ENCODE measurements around the gene AFF3. TPM values are rescaled to one million over a fixed set of nuclear protein-coding genes. Genes with fewer than 3 reads are reported as not detected.

The AFF3 gene
- total RNA-seq, 3 donors from 2014 or later (not counting 1 experiment from before 2014, with no cell fraction given) = 4.6 to 9.6 (median 5.6) TPM

- no peak for ATAC-seq
- no peak for DNase-seq
- H3K36me3 Mint-ChIP-seq = no peaks in the 10 kb centered on the region
- H3K4me1 ChIP-seq (ENCODE audit: control insufficient read depth, insufficient read depth, low read length) = no peaks in the 10 kb centered on the region
- no peaks in the 10 kb centered on the region for H3K27me3 ChIP-seq (ENCODE audit: control insufficient read depth, insufficient read depth, low read length)
- no peaks in the 10 kb centered on the region for H3K36me3 ChIP-seq (ENCODE audit: control insufficient read depth, insufficient read depth, low read length)
- no peak overlapping the region for H3K27ac Mint-ChIP-seq
- no peak overlapping the region for H3K4me3 Mint-ChIP-seq
- 91% methylated on average over 10 of the region's 11 CpGs for WGBS (ENCODE audit: insufficient coverage)
- no peak for TF ChIP-seq CTCF (IDR thresholded peaks at IDR 0.05)
- H3K4me3 ChIP-seq (ENCODE audit: low read length) = no peak overlapping the region
- no peaks in the 10 kb centered on the region for H3K4me1 Mint-ChIP-seq
- no peak overlapping the region for H3K27ac ChIP-seq (ENCODE audit: low read length)
- intact Hi-C loops (cut with micrococcal nuclease) = no loop called here
- no peaks in the 10 kb centered on the region for H3K27me3 Mint-ChIP-seq (ENCODE audit: low read depth in 2 of 2)
- no peaks in the 10 kb centered on the region for H3K9me3 ChIP-seq (ENCODE audit: control insufficient read depth, insufficient read depth, low read length)
- no peaks in the 10 kb centered on the region for H3K9me3 Mint-ChIP-seq
Observed at GRCh38 chr2:99609851-99610381, 532.5 kb downstream of the AFF3 start.

GRCh38 chr2:99608861-99609260 is 533.5 kb downstream of the AFF3 start:
- Mint-ChIP-seq H3K4me1 (no peaks in the 10 kb centered on the region), H3K27ac (no peak overlapping the region), H3K27me3 (ENCODE audit: low read depth in 2 of 2) (no peaks in the 10 kb centered on the region), H3K36me3 (no peaks in the 10 kb centered on the region), H3K9me3 (no peaks in the 10 kb centered on the region), H3K4me3 (no peak overlapping the region)
- intact Hi-C loops (cut with micrococcal nuclease) = no loop called here
- no peaks in the 10 kb centered on the region for H3K27me3 ChIP-seq (ENCODE audit: control insufficient read depth, insufficient read depth, low read length)
- no peaks in the 10 kb centered on the region for H3K9me3 ChIP-seq (ENCODE audit: control insufficient read depth, insufficient read depth, low read length)
- no peak for TF ChIP-seq CTCF (IDR thresholded peaks at IDR 0.05)
- no peak overlapping the region for H3K4me3 ChIP-seq (ENCODE audit: low read length)
- no peak for ATAC-seq
- no peaks in the 10 kb centered on the region for H3K4me1 ChIP-seq (ENCODE audit: control insufficient read depth, insufficient read depth, low read length)
- 0% methylated on average over 1 of the region's 1 CpG for WGBS (ENCODE audit: insufficient coverage)
- no peaks in the 10 kb centered on the region for H3K36me3 ChIP-seq (ENCODE audit: control insufficient read depth, insufficient read depth, low read length)
- DNase-seq = no peak
- no peak overlapping the region for H3K27ac ChIP-seq (ENCODE audit: low read length)

GRCh38 chr2:99607861-99608491 is 534.4 kb downstream of the AFF3 start:
- Mint-ChIP-seq H3K4me1 (no peaks in the 10 kb centered on the region), H3K4me3 (no peak overlapping the region)

More at GRCh38 chr2:99607861-99608491, 534.4 kb downstream of the AFF3 start:
- Mint-ChIP-seq H3K9me3 (no peaks in the 10 kb centered on the region), H3K36me3 (no peaks in the 10 kb centered on the region), H3K27ac (no peak overlapping the region), H3K27me3 (ENCODE audit: low read depth in 2 of 2) (no peaks in the 10 kb centered on the region)
- H3K4me1 ChIP-seq (ENCODE audit: control insufficient read depth, insufficient read depth, low read length) = no peaks in the 10 kb centered on the region
- no peak overlapping the region for H3K27ac ChIP-seq (ENCODE audit: low read length)
- DNase-seq (no peak), ATAC-seq (no peak)
- H3K36me3 ChIP-seq (ENCODE audit: control insufficient read depth, insufficient read depth, low read length) = no peaks in the 10 kb centered on the region
- intact Hi-C loops (cut with micrococcal nuclease) = no loop called here
- H3K27me3 ChIP-seq (ENCODE audit: control insufficient read depth, insufficient read depth, low read length) = no peaks in the 10 kb centered on the region
- TF ChIP-seq CTCF (IDR thresholded peaks at IDR 0.05) = no peak
- H3K4me3 ChIP-seq (ENCODE audit: low read length) = no peak overlapping the region
- WGBS (ENCODE audit: insufficient coverage) = 74% methylated on average over 3 of the region's 4 CpGs
- no peaks in the 10 kb centered on the region for H3K9me3 ChIP-seq (ENCODE audit: control insufficient read depth, insufficient read depth, low read length)

Measured in natural killer cell (primary cell).